HEK293 (cell line): ENCODE results near the gene CBX1.

Experiments
- MEIS1 ChIP-seq: sonication (generic); formaldehyde crosslinking; IDR thresholded peaks from 2 replicates; pipeline ENCODE4 v1.8.1; 2022; ENCODE audit warnings: missing genetic modification reagents, mild to moderate bottlenecking, borderline replicate concordance
- ZFP3 ChIP-seq: fragments of 450-650 bp; formaldehyde crosslinking; IDR thresholded peaks from 2 replicates; pipeline ENCODE4 v1.5.1; 2016; ENCODE audit warnings: low read depth, missing biosample characterization, missing genetic modification characterization
- ZNF121 ChIP-seq: fragments of 450-650 bp; formaldehyde crosslinking; IDR thresholded peaks from 2 replicates; pipeline ENCODE4 v1.5.1; 2016; ENCODE audit warnings: missing biosample characterization, missing genetic modification characterization
- TF ChIP-seq, protein P1 (sequence below): fragments of 450-650 bp; formaldehyde crosslinking; IDR thresholded peaks from 2 replicates; pipeline ENCODE4 v1.5.1; 2016; ENCODE audit warnings: missing biosample characterization, missing genetic modification characterization, low read depth
- TF ChIP-seq, protein P2 (sequence below): fragments of 450-650 bp; formaldehyde crosslinking; IDR thresholded peaks from 2 replicates; pipeline ENCODE4 v1.5.1; 2017; ENCODE audit warnings: missing biosample characterization, missing genetic modification characterization
- TF ChIP-seq, protein P3 (sequence below): fragments of 450-650 bp; formaldehyde crosslinking; IDR thresholded peaks from 2 replicates; pipeline ENCODE4 v1.5.1; 2016; ENCODE audit warnings: missing biosample characterization, missing genetic modification characterization, borderline replicate concordance
- TF ChIP-seq, protein P4 (sequence below): fragments of 450-650 bp; formaldehyde crosslinking; IDR thresholded peaks from 2 replicates; pipeline ENCODE4 v1.5.1; 2016; ENCODE audit warnings: missing biosample characterization, missing genetic modification characterization

DNA sequence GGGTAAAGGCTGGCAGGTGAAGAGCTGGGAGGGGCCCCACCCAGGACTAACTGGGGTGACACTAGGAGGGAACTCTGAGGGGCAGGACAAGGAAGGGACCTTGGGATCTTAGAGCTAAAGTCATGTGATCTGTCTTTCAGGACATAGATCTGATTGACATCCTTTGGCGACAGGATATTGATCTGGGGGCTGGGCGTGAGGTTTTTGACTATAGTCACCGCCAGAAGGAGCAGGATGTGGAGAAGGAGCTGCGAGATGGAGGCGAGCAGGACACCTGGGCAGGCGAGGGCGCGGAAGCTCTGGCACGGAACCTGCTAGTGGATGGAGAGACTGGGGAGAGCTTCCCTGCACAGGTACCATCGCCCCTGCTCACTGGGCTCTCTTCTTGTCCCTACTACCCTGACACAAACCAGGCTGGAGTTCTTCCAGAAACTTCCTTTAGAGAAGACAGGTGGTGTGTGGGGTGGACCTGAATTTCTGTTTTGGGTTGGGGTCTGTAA lies 45.0 kb downstream of the CBX1 start:
- TF ChIP-seq, protein P1, sequence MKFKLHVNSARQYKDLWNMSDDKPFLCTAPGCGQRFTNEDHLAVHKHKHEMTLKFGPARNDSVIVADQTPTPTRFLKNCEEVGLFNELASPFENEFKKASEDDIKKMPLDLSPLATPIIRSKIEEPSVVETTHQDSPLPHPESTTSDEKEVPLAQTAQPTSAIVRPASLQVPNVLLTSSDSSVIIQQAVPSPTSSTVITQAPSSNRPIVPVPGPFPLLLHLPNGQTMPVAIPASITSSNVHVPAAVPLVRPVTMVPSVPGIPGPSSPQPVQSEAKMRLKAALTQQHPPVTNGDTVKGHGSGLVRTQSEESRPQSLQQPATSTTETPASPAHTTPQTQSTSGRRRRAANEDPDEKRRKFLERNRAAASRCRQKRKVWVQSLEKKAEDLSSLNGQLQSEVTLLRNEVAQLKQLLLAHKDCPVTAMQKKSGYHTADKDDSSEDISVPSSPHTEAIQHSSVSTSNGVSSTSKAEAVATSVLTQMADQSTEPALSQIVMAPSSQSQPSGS (tag by site-specific recombination) = no peak
- TF ChIP-seq ZFP3 (tag by site-specific recombination) = no peak
- TF ChIP-seq, protein P2, sequence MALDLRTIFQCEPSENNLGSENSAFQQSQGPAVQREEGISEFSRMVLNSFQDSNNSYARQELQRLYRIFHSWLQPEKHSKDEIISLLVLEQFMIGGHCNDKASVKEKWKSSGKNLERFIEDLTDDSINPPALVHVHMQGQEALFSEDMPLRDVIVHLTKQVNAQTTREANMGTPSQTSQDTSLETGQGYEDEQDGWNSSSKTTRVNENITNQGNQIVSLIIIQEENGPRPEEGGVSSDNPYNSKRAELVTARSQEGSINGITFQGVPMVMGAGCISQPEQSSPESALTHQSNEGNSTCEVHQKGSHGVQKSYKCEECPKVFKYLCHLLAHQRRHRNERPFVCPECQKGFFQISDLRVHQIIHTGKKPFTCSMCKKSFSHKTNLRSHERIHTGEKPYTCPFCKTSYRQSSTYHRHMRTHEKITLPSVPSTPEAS (tag by site-specific recombination) = no peak
- TF ChIP-seq MEIS1 (CRISPR knock-in tag) = no peak
- TF ChIP-seq, protein P3, sequence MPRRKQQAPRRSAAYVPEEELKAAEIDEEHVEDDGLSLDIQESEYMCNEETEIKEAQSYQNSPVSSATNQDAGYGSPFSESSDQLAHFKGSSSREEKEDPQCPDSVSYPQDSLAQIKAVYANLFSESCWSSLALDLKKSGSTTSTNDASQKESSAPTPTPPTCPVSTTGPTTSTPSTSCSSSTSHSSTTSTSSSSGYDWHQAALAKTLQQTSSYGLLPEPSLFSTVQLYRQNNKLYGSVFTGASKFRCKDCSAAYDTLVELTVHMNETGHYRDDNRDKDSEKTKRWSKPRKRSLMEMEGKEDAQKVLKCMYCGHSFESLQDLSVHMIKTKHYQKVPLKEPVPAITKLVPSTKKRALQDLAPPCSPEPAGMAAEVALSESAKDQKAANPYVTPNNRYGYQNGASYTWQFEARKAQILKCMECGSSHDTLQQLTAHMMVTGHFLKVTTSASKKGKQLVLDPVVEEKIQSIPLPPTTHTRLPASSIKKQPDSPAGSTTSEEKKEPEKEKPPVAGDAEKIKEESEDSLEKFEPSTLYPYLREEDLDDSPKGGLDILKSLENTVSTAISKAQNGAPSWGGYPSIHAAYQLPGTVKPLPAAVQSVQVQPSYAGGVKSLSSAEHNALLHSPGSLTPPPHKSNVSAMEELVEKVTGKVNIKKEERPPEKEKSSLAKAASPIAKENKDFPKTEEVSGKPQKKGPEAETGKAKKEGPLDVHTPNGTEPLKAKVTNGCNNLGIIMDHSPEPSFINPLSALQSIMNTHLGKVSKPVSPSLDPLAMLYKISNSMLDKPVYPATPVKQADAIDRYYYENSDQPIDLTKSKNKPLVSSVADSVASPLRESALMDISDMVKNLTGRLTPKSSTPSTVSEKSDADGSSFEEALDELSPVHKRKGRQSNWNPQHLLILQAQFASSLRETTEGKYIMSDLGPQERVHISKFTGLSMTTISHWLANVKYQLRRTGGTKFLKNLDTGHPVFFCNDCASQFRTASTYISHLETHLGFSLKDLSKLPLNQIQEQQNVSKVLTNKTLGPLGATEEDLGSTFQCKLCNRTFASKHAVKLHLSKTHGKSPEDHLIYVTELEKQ (tag by site-specific recombination) = no peak
- TF ChIP-seq, protein P4, sequence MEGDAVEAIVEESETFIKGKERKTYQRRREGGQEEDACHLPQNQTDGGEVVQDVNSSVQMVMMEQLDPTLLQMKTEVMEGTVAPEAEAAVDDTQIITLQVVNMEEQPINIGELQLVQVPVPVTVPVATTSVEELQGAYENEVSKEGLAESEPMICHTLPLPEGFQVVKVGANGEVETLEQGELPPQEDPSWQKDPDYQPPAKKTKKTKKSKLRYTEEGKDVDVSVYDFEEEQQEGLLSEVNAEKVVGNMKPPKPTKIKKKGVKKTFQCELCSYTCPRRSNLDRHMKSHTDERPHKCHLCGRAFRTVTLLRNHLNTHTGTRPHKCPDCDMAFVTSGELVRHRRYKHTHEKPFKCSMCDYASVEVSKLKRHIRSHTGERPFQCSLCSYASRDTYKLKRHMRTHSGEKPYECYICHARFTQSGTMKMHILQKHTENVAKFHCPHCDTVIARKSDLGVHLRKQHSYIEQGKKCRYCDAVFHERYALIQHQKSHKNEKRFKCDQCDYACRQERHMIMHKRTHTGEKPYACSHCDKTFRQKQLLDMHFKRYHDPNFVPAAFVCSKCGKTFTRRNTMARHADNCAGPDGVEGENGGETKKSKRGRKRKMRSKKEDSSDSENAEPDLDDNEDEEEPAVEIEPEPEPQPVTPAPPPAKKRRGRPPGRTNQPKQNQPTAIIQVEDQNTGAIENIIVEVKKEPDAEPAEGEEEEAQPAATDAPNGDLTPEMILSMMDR (tag by site-specific recombination) = no peak
- no peak for TF ChIP-seq ZNF121 (tag by site-specific recombination)
